ENCODE results near the gene MEI1. TPM values are rescaled to one million over a fixed set of nuclear protein-coding genes. Genes with fewer than 3 reads are reported as not detected.

MEI1 gene
- total and polyA plus RNA-seq, 2 of the 4 experiments (the other 2 are of a cell fraction): 0.90 to 2.6 TPM

GRCh38 chr22:41844036-41844435 lies 144.7 kb downstream of the MEI1 start:
- Histone ChIP-seq H3K18ac (ENCODE audit: low read depth, low read length) (no peak overlapping the region), H2AFZ (replicated peaks; ENCODE audit: low read length, poor library complexity) (no peak overlapping the region), H4K20me1 (ENCODE audit: insufficient read depth, low read length) (peaks cover 64% of the 10 kb centered on the region), H3K56ac (ENCODE audit: extremely low read depth, insufficient read depth, low read length) (no peak overlapping the region), H4K5ac (ENCODE audit: low read depth, low read length) (no peak overlapping the region), H3K36me3 (ENCODE audit: control insufficient read depth, insufficient read depth, low read length) (0 out of 2 replicates have a peak, but pooled peaks cover 2% of the 10 kb centered on the region), H3K79me1 (ENCODE audit: low read depth in 1 of 2, low read length in 2 of 2) (peaks cover 39 to 87% of the 10 kb centered on the region in 2 experiments), H2BK20ac (ENCODE audit: low read depth, low read length) (no peak overlapping the region), H3K4me3 (ENCODE audit: insufficient read depth, low read depth, low read length) (no peak overlapping the region), H3K4ac (ENCODE audit: low read depth, low read length) (no peak overlapping the region), H3K9me3 (ENCODE audit: control insufficient read depth, insufficient read depth, low read length) (no peaks in the 10 kb centered on the region), H2BK120ac (ENCODE audit: low read depth, low read length) (no peak overlapping the region), H3K4me2 (ENCODE audit: low read depth, low read length) (no peak overlapping the region), H3K9me1 (ENCODE audit: insufficient read depth, low read length) (peaks cover 14% of the 10 kb centered on the region), H3K27ac (ENCODE audit: insufficient read depth, low read length) (no peak overlapping the region), H2BK15ac (ENCODE audit: low read depth, low read length) (no peak overlapping the region), H3K9ac (ENCODE audit: low read depth, low read length) (no peak overlapping the region), H4K91ac (ENCODE audit: insufficient read depth, low read depth, low read length) (no peak overlapping the region), H4K8ac (ENCODE audit: low read depth in 2 of 2, low read length in 2 of 2) (no peak overlapping the region), H3K27me3 (ENCODE audit: control insufficient read depth, insufficient read depth, low read length) (no peaks in the 10 kb centered on the region), H2AK5ac (ENCODE audit: low read depth, low read length) (no peak overlapping the region), H3K14ac (replicated peaks; ENCODE audit: low read depth, low read length) (no peak overlapping the region), H2AK9ac (replicated peaks; ENCODE audit: low read depth, low read length, poor library complexity) (no peak overlapping the region), H3K23ac (ENCODE audit: low read depth, low read length) (peak overlapping the region; percentile 61; the same call in 1 of the 2 replicates), H3K4me1 (ENCODE audit: control insufficient read depth, insufficient read depth, low read length) (peaks cover 3% of the 10 kb centered on the region; the same call in 1 of the 2 replicates), H2BK5ac (ENCODE audit: low read depth, low read length, poor library complexity, severe bottlenecking) (no peak overlapping the region)
- BruUV-seq (replicated peaks): no TSS peak
- DNase-seq (no peak), ATAC-seq (ENCODE audit: low read depth) (no peak)
- dilution Hi-C loops (cut with HindIII; ENCODE audit: low sequenced_read_pairs, unreplicated experiment): no loop called here
- no CpG with 5 or more reads among the region's 1 CpG for WGBS, 2 experiments (ENCODE audit: extremely low coverage in 2 of 2, insufficient read length in 1 of 2)
- in situ Hi-C loops (cut with MboI; ENCODE audit: low sequenced_read_pairs): no loop called here
- intact Hi-C loops (cut with micrococcal nuclease): no loop called here
- CTCF ChIA-PET: interaction anchor here (0.7 kb wide), 1 partner anchor 579 kb away, joined by 3 read pairs; no protein-coding TSS in a partner anchor
- TF ChIP-seq, protein P1, sequence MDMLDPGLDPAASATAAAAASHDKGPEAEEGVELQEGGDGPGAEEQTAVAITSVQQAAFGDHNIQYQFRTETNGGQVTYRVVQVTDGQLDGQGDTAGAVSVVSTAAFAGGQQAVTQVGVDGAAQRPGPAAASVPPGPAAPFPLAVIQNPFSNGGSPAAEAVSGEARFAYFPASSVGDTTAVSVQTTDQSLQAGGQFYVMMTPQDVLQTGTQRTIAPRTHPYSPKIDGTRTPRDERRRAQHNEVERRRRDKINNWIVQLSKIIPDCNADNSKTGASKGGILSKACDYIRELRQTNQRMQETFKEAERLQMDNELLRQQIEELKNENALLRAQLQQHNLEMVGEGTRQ (IDR thresholded peaks at IDR 0.05; ENCODE audit: low read depth, low read length): no peak
- TF ChIP-seq NFE2L2 (IDR thresholded peaks at IDR 0.05; ENCODE audit: low read depth, low read length): no peak
- no peak for TF ChIP-seq FOS (IDR thresholded peaks at IDR 0.05; ENCODE audit: low read depth, low read length)
- TF ChIP-seq RFX5 (IDR thresholded peaks at IDR 0.05; ENCODE audit: low read depth, low read length): no peak
- TF ChIP-seq CHD1 (IDR thresholded peaks at IDR 0.05; ENCODE audit: low read depth, low read length): no peak
- no peak for TF ChIP-seq SMC3 (IDR thresholded peaks at IDR 0.05; ENCODE audit: low read depth, low read length)
- no peak for TF ChIP-seq ELK1 (IDR thresholded peaks at IDR 0.05; ENCODE audit: borderline replicate concordance, low read depth, low read length)
- no peak for TF ChIP-seq RCOR1 (IDR thresholded peaks at IDR 0.05; ENCODE audit: insufficient replicate concordance, low read length)
- TF ChIP-seq CTCF (conservative IDR thresholded peaks at IDR 0.05; ENCODE audit: low read depth, low read length): no peak
- no peak for TF ChIP-seq MAFK (IDR thresholded peaks at IDR 0.05; ENCODE audit: low read depth, low read length)
- TF ChIP-seq POLR2A (IDR thresholded peaks at IDR 0.05; ENCODE audit: low read depth, low read length): no peak
- no peak for TF ChIP-seq MXI1 (IDR thresholded peaks at IDR 0.05; ENCODE audit: borderline replicate concordance, low read depth, low read length)
- no peak for TF ChIP-seq BHLHE40 (IDR thresholded peaks at IDR 0.05; ENCODE audit: low read depth, low read length)
- TF ChIP-seq RAD21 (IDR thresholded peaks at IDR 0.05; ENCODE audit: low read length): no peak
- no peak for TF ChIP-seq CEBPB (IDR thresholded peaks at IDR 0.05; ENCODE audit: low read depth, low read length)
- no peak for TF ChIP-seq MAZ (IDR thresholded peaks at IDR 0.05; ENCODE audit: borderline replicate concordance, low read depth, low read length)
- POLR2A ChIA-PET (ENCODE audit: unreplicated experiment): no interaction called here
